Measurements from ENCODE around the gene SUSD1.
"Not testable (repeated sequence)": the region's sequence is repeated elsewhere in the genome, so short reads cannot be mapped to it uniquely, and the experiment has no call there.

SUSD1 gene

GRCh38 chr9:112174965-112175795, at the start of gene SUSD1:
Gene SUSD1, minus strand, starts transcription at chr9:112175297. Its CDS starts 62 bp downstream, at chr9:112175235.
- DNase-seq = peak; percentile 43

- DNase-seq = no peak
Measured at GRCh38 chr9:112224401-112225289, 49.5 kb upstream of the SUSD1 start.

GRCh38 chr9:112218908-112219307, 43.8 kb upstream of the SUSD1 start:
- DNase-seq = no peak

- no peak for DNase-seq
Measured at GRCh38 chr9:112212926-112213325, 37.8 kb upstream of the SUSD1 start.

GRCh38 chr9:112207451-112207850, 32.4 kb upstream of the SUSD1 start:
- no peak for DNase-seq

GRCh38 chr9:112203536-112203935, 28.4 kb upstream of the SUSD1 start:
- no peak for DNase-seq

- no peak for DNase-seq
Measured at GRCh38 chr9:112200711-112201110, 25.6 kb upstream of the SUSD1 start.

GRCh38 chr9:112198646-112199045, 23.5 kb upstream of the SUSD1 start:
- no peak for DNase-seq

GRCh38 chr9:112194969-112195431, 19.9 kb upstream of the SUSD1 start:
- no peak for DNase-seq

- no peak for DNase-seq
Measured at GRCh38 chr9:112193572-112194288, 18.6 kb upstream of the SUSD1 start.

GRCh38 chr9:112190320-112190719, 15.2 kb upstream of the SUSD1 start:
- DNase-seq = not testable (repeated sequence)

- DNase-seq = no peak
Measured at GRCh38 chr9:112188884-112189283, 13.8 kb upstream of the SUSD1 start.

GRCh38 chr9:112187404-112187803, 12.3 kb upstream of the SUSD1 start:
- DNase-seq = peak; percentile 80

GRCh38 chr9:112186695-112187094, 11.6 kb upstream of the SUSD1 start:
- no peak for DNase-seq

- no peak for DNase-seq
Measured at GRCh38 chr9:112184946-112185345, 9.8 kb upstream of the SUSD1 start.

GRCh38 chr9:112184221-112184620, 9.1 kb upstream of the SUSD1 start:
- no peak for DNase-seq

GRCh38 chr9:112180387-112180881, 5.3 kb upstream of the SUSD1 start:
- no peak for DNase-seq

- no peak for DNase-seq
Measured at GRCh38 chr9:112179816-112180215, 4.7 kb upstream of the SUSD1 start.

- no peak for DNase-seq
Measured at GRCh38 chr9:112176524-112176923, 1.4 kb upstream of the SUSD1 start.

- DNase-seq = no peak
Measured at GRCh38 chr9:112175796-112176315, 759 bp upstream of the SUSD1 start.

- DNase-seq = peak; percentile 31
Measured at GRCh38 chr9:112174222-112174964, 704 bp downstream of the SUSD1 start.

All from DMS79 treated with DMSO at 0.1 percent for 48 hours (cell line).